Choroid plexus epithelial cell (primary cell): ENCODE results near the gene HILPDA.
A peak's percentile ranks its signal among the peaks of the same experiment; 100 is the strongest.

ENCODE experiments used
- DNase-seq: peaks from one replicate; pipeline ENCODE4 v3.0.0-alpha.2; 2010; ENCODE audit warnings: low read depth
- H3K4me3 ChIP-seq: 2 replicates; pipeline ENCODE4 v1.5.1; 2011; ENCODE audit warnings: low read depth, mild to moderate bottlenecking, control low read depth, low read length, moderate library complexity
- TF ChIP-seq, protein P1 (sequence below): conservative IDR thresholded peaks from 2 replicates; pipeline ENCODE4 v1.5.1; 2011; ENCODE audit warnings: low read depth, mild to moderate bottlenecking, control low read depth, inconsistent platforms, low read length, moderate library complexity

The HILPDA gene, protein sequence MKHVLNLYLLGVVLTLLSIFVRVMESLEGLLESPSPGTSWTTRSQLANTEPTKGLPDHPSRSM

DNA sequence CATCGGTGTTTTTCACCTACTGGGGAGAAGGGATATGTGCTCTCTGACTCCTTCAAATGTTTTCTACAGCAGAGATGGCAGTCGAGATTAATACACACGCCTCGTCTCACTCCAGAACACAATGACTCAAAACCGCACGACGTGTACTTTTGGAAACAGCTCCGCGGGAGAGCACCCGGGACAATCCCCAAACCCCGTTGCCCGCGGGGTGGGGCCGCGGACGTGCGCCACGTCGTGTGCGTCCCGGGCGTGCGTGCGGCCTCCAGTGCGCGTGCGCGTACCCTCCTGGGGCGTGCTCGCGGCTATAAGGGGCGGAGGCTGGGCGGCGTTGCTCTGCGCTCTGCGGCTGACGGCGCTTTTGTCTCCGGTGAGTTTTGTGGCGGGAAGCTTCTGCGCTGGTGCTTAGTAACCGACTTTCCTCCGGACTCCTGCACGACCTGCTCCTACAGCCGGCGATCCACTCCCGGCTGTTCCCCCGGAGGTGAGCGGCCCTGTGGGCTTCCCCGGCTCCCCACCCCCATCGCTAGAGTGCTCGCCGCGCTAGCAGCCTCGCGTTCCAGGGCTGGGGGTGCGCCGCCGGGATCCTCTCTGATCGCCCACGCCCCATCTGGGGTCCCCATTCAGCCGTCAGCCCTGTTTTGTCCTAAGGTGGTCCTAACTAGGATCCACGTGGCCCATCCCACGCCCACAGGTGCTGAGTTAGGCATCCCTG, at the start of gene HILPDA:
Gene HILPDA, plus strand, starts transcription at position 336 of the 712 bp plus-strand sequence. CDS start 1,391 bp downstream, outside the sequence.
- TF ChIP-seq, protein P1, sequence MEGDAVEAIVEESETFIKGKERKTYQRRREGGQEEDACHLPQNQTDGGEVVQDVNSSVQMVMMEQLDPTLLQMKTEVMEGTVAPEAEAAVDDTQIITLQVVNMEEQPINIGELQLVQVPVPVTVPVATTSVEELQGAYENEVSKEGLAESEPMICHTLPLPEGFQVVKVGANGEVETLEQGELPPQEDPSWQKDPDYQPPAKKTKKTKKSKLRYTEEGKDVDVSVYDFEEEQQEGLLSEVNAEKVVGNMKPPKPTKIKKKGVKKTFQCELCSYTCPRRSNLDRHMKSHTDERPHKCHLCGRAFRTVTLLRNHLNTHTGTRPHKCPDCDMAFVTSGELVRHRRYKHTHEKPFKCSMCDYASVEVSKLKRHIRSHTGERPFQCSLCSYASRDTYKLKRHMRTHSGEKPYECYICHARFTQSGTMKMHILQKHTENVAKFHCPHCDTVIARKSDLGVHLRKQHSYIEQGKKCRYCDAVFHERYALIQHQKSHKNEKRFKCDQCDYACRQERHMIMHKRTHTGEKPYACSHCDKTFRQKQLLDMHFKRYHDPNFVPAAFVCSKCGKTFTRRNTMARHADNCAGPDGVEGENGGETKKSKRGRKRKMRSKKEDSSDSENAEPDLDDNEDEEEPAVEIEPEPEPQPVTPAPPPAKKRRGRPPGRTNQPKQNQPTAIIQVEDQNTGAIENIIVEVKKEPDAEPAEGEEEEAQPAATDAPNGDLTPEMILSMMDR, result peak; percentile 20
- DNase-seq, result peak; percentile 98
- H3K4me3 ChIP-seq, result peak within 1 kb of the TSS; percentile 96

DNA sequence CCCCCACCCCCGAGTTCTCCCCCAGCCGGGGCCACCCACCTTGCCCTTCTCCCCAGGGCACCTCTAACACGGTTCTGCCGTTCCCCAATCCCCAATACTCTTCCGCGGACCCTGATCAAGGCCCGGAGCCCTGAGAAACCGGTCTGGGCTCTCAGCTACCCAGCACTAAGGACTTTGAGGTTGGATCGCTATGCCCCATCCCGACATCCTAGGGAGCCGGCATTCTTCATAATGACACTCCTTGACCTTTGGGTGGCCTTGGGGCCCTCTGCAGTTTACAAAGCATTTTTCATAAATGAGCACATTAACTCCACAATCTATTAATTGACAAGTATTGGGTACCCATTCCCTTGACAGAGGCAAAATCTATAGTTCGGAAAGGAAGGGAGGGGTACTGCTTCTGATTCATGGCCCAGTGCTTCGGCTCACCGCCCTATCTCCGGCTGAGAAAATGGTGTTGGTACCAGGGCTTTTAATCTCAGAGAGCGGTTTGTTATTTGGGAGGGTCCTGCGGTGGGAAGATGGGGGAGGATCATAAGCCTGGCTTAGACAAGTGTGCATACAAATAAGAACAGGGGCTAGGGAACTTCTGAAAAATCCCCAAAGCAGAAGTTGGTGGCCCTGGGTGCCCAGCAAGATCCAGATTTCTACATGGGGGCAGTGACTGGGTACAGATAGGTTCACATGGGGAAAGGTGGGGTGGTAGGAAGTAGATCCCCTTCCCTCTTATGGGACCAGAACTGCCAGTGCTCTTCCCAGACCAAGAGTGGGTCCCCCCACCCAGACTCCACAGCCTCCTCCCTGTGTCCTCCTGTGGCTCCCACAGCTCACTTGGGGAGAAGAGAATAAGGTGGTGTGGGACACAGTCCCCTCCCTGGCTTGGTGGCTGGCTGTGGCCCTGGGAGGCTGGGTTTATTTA, 49.1 kb upstream of the HILPDA start:
- peak overlapping the region; percentile 73 for H3K4me3 ChIP-seq
- no peak for DNase-seq
- TF ChIP-seq, protein P1, result no peak

DNA sequence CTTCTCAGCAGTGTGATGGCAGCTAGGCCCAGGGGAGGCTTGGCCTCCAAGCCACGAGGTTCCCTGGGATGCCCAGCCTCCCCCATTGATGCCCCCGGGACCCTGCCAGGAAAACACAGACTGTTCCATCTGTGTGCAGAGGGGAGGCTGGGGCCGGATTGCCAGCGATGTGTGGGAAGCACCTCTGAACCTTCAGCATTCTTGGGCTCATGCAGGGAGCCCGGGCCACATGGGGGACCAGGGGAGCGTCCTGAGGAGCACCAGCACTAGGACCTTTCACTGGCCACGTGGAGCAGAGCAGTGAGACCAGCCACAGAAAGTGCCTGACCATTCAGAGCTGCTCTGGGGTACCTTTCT, 48.5 kb upstream of the HILPDA start:
- TF ChIP-seq, protein P1, result no peak
- H3K4me3 ChIP-seq, result no peak overlapping the region
- peak; percentile 17 for DNase-seq

DNA sequence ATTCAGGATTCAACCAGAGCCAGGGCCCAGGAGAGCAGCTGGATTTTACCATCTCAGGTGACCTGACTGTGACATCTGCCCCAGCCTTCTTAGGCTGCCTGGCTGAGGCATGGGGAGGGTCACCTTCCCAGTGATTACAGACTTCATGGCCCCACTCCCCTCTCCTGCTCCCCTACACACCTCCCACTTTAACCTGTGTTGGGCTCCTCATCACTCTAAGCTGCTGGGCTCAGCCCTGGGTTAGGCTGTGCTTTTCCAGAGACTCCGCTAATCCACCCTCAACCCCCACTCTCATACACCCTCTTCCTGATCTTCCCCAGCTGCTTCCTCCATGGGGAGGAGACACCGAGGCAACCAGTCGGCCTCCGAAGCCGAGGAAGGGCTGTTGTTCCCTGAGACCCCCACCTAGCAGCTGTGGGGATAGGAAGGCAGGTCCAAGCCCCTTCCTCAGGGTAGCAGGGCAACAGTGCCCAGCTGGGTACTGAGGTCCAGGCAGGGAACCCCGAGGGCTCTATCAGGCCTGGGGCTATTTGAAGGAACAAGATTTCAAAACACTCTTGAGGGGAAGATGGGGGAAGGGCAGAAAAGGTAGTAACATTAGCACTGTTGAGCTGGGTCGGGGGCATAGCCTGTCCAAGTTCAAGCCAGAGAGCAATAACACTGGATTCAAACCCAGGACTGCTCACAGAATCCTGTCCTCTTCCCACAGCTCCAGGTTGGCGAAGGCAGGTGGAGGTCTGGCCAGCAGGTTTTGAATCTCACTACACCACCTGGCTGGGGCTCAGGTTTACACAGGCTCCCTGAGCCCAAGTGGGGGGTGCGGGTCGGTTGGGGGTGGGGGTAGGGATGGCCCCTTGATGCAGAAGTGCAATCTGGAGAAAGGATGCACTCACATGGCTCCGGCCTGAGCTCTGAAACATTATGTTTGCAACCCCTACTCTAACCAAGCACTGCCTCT, 47.6 kb upstream of the HILPDA start:
- no peak for DNase-seq
- no peak overlapping the region for H3K4me3 ChIP-seq
- TF ChIP-seq, protein P1, result no peak

DNA sequence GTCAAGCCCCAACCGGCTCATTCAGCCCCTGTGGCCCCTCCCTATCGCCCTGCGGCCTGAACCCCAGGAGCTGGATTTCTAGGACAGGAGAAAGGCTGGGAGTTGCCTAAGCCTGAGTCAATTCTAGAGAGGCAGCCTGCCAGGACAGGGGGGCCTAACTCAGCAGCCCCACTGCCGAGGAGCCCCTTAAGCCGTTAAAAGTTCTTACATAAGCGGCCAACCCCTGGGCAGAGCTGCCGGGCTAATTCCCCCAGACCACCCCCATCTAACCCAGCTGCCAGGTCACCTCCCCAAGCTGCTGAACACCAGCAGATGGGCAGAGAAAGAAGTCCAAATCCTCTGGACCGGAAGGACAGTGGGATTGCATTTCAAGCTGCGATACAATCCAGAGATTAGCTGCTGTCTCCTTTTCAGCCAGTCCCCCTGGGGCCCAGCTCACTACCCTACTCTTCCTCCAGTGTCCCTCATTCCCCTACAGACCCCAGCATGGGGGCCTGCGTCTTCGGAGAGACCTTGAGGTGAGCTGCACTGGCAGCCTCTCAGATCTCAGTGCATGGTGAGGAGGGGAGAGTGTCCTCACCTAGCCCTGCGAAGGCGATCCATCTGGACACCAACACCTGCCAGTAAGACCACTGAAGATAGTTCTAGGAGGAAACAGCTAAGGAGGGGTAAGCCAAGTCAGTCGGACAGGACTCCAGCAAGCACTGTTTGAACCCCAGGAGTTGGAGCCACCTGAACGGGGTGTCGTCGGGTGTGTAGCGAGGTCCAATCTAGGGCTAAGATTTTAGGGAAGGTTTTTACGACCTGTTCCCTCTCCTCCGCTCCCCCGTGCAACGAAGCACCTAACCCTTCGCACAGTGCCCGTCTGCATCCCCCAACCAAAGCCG, 46.7 kb upstream of the HILPDA start:
- peak overlapping the region; percentile 60 for H3K4me3 ChIP-seq
- TF ChIP-seq, protein P1, result no peak
- DNase-seq, result peak; percentile 40
